GM12872 (cell line): ENCODE results near the gene SIT1.
A peak's percentile ranks its signal among the peaks of the same experiment; 100 is the strongest.

Experiments used
- TF ChIP-seq, protein P1 (sequence below): IDR thresholded peaks from 3 replicates; pipeline ENCODE4 v1.5.1; 2011; ENCODE audit warnings: low read depth, mild to moderate bottlenecking, low read length, moderate library complexity; ENCODE audit not compliant: insufficient read depth

SIT1 gene

GRCh38 chr9:35619800-35620158, 31.0 kb downstream of the SIT1 start:
- TF ChIP-seq, protein P1, sequence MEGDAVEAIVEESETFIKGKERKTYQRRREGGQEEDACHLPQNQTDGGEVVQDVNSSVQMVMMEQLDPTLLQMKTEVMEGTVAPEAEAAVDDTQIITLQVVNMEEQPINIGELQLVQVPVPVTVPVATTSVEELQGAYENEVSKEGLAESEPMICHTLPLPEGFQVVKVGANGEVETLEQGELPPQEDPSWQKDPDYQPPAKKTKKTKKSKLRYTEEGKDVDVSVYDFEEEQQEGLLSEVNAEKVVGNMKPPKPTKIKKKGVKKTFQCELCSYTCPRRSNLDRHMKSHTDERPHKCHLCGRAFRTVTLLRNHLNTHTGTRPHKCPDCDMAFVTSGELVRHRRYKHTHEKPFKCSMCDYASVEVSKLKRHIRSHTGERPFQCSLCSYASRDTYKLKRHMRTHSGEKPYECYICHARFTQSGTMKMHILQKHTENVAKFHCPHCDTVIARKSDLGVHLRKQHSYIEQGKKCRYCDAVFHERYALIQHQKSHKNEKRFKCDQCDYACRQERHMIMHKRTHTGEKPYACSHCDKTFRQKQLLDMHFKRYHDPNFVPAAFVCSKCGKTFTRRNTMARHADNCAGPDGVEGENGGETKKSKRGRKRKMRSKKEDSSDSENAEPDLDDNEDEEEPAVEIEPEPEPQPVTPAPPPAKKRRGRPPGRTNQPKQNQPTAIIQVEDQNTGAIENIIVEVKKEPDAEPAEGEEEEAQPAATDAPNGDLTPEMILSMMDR: no peak

- TF ChIP-seq, protein P1: no peak
Observed at GRCh38 chr9:35618854-35619799, 31.6 kb downstream of the SIT1 start.

DNA sequence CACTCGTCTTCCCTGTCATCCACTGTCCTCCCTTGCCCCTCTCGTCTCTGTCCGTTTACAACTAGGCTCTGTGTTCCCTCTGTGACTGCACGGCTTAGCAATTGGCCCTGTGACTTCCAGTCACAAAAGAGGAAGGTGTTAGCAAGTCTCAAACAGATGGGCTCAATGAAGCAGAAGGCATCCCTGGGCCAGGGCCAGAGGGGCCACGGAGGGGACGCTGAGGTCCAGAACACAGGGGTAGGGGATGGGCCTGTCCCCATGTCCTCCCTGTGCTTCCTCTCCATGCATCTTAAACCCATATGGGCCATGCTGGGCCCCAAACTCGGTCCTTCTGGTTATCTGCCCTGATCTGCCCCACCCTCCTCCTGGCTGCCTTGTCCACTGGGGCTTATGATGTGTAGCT, 32.4 kb downstream of the SIT1 start, which contains the start of gene CD72:
Gene CD72 (minus strand): TSS at position 89 of the 403 bp plus-strand sequence. CDS start 110 bp downstream, outside the sequence.
- TF ChIP-seq, protein P1: no peak

- TF ChIP-seq, protein P1: no peak
Observed at GRCh38 chr9:35617548-35617947, 33.2 kb downstream of the SIT1 start.

DNA sequence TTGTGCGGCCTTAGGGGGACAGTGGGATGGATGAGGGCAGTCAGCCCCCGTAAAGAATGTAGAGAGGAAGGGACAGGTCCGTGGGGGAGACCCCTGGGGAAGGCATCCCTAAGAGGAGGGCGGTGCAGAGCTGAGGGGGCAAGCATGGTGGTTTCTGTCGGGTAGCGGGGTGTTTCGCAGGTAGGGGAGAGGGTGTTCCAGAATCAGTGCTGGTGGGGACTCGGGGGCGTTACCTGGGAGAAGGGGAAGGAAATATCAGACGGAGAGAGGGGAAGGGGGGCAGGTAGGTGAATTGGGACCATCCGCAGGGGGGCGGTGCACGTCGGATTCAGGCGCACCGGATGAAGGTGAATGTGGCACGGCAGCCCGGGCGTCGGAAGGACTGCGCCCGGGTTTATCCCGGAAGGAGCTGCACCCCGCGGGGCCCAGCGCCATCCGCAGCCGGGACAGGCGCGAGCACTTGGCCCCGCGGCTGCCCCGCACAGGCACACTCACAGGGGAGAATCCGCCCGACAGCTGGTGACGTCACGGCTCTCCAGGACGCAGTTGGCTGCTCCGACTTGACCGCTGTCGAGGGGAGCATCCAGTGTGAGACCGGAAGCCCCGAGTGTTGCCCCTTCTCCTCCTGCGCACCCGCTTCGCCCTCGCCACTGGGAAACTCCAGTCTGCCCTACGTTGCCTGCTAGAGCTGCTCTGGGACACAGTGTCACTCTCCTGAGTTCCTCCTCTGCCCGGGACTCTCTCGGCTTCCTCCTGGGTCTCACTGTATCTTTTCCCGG, 33.9 kb downstream of the SIT1 start:
- TF ChIP-seq, protein P1: peak; percentile 54; the same call in 2 of the 3 replicates

DNA sequence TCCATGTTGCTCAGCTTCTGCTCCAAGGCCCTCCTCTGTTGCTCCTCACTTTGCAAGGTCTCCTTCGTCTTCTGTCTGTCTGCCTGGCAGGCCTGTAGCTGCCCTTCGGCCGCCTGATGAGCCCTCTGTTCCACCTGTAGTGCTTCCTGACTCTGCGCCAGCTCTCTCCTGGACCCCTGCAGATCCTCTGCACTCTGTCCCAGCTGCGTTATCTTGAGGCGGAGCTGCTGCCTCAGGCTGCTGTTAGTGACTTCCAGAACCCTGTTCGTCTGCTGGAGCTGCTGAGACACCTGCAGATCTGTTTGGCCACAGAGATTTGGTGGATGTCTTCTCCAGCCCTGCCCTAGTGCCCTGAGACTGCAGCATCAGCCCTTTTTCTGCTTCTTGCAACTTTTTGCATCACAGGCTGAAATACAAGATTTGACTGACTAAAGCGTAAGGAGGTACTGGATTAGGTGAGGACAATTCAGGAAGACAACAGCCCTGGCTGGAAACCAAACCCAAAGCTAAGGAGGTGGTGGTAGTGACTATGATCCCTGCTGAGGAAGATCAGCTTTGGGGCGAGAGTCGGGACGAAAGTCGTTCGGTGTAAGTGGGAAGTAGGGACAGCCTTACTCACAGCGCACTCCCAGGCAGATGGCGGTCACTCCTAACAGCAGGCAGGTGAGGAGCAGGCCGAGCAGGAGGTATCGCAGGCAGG, 34.6 kb downstream of the SIT1 start:
- TF ChIP-seq, protein P1: no peak

- TF ChIP-seq, protein P1: no peak
Observed at GRCh38 chr9:35612843-35613242, 37.9 kb downstream of the SIT1 start.
